ENCODE data around the gene NOL9.
"Not testable (repeated sequence)": the region's sequence is repeated elsewhere in the genome, so short reads cannot be mapped to it uniquely, and the experiment has no call there.

NOL9 gene

GRCh38 chr1:6570987-6571386 lies 16.7 kb upstream of the NOL9 start:
- no peak for DNase-seq

DNA sequence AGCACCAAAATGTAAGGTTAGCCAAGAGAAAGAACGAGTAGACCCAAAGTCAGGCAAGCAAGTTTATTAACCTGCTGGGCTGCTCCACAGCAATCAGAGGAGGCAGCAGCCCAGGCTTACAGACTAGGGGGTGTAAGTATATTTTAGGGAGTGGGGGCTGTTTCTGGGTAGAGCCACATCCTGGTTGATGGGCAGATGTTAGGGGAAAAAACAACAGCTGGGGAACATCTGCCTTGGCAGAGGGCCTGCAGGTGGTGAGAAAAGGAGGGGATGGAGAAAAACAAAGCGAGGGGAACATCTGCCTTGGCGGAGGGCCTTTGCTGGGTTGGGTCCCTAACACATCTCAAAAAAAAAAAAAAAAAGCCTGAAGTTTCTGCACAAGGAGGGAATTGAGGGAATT lies 15.8 kb upstream of the NOL9 start:
- DNase-seq = no peak

DNA sequence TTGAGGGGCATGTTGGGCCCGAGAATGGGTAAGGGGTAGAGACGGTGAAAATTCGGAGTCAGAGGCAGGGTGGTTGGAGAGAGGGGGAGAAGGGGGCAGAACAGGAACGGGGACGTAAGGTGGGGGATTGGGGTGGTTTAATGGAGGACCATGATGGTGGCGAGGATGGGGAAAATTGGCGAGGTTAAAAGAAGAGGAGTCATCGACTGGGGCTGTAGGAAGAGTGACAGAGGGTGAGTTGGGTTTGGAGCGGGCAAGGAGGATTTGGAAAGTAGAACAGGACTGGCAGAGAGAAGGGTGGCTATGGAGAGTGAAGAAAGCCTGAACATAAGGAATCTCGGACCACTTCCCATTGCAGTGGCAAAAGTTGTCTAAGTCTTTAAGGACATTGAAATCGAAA lies 14.7 kb upstream of the NOL9 start:
- DNase-seq = no peak

DNA sequence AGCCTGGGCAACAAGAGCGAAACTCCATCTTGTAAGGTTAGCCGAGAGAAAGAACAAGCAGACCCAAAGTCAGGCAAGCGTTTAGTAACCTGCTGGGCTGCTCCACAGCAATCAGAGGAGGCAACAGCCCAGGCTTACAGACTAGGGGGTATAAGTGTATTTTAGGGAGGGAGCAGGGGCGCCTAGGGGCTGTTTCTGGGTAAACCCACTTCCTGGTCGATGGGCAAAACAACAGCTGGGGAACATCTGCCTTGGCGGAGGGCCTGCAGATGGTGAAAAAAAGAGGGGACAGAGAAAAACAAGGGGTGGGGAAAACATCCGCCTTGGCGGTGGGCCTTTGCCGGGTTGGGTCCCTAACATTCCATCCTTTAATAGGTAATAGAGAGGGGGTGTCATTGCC lies 6.0 kb upstream of the NOL9 start:
- DNase-seq = no peak

GRCh38 chr1:6559161-6559560 lies 4.8 kb upstream of the NOL9 start:
- not testable (repeated sequence) for DNase-seq

GRCh38 chr1:6557597-6557996 lies 3.3 kb upstream of the NOL9 start:
- DNase-seq = no peak

DNA sequence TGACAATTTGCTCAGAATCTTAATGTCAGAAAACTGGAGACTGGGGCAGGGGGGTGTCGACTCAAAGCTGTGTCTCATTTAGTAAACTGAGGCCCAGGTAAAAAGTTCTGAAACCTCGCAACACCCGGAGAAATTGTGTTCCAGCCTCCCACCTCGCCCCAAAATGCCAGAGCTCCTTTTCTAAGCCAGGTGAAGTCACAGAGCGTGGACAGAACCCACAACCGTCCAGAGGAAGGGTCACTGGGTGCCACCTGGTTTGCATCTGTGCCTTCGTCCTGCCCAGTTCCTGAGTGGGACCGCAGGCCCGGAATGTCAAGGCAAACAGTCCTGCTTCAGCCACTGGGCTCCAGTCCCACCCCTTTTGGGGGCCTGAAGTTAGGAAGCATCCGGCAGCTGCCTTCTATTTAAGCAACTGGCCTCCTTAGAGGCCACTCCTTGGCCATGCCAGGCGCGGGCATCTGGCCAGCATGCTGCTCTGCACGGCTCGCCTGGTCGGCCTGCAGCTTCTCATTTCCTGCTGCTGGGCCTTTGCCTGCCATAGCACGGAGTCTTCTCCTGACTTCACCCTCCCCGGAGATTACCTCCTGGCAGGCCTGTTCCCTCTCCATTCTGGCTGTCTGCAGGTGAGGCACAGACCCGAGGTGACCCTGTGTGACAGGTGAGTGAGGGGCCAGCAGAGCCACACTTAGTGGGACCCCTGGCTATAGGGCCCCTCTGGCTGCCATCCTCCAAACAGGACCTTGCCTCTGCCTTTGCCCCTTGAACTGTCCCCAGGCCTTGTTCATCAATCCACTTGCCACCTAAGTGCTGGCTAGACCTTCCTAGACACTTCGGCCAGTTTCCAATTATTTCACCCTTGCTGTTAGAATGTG lies 830 bp upstream of the NOL9 start, which contains the start of gene TAS1R1:
TAS1R1 (plus strand) TSS at position 401 of the 872 bp plus-strand sequence; CDS start at position 468, 67 bp downstream.
- DNase-seq = no peak

GRCh38 chr1:6547301-6547700 lies 7.0 kb downstream of the NOL9 start:
- no peak for DNase-seq

- no peak for DNase-seq
Observed at GRCh38 chr1:6546326-6546725, 8.0 kb downstream of the NOL9 start.

GRCh38 chr1:6545276-6546112 lies 8.8 kb downstream of the NOL9 start:
- no peak for DNase-seq

DNA sequence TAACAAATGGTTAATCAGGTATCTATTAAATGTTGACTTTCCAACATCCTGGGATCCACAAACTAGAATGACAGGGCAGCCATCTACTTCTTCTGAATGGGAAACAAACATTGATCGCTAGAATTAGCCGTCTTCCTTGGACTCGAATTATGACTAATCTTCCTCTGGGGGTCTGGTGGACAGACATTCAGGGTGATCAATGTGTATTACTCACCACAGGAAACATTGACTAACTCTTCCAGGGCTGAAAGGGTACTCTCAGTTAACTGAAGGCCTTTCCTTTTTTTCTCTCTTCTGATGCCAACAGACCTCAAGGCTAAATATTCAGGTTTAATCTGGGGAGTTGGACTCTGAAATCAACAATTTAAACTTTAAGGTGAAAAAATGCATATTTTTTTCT lies 9.5 kb downstream of the NOL9 start:
- no peak for DNase-seq

DNA sequence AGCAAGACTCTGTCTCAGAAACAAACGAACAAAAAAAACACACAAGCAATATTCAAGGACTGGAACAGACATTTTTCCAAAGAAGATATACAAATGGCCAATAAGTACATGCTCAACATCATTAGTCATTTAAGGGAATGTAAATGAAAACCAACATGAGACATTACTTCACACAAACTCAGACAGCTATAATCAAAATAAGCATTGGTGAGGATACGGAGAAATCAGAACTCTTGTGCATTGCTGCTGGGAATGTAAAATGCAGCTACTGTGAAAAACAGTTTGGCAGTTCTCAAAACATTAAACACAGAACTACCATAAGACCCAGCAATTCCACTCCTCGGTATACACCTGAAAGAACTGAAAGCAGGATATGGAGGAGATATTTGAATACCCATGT lies 15.4 kb downstream of the NOL9 start:
- DNase-seq = no peak

GRCh38 chr1:6536291-6536690 lies 18.0 kb downstream of the NOL9 start:
- no peak for DNase-seq

DNA sequence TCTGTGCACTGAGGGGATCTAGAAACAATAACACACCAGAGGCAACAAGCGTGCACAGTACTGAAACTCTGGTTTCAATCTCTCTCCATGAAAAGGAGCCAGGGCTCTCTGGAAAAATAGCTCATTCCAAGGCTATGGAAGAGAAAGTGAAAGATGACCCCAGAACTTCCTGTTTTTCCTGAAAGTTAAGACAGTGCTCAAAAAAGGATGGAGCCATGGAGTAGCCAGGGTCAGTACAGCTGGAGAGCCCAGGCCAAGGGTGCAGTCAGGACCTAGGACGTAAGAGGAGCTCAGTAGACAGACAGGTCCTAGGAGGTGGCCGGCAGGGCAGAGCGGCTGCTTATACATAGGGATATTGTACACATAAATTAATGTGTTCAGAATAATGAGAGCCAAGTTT lies 19.1 kb downstream of the NOL9 start:
- DNase-seq = no peak

DNA sequence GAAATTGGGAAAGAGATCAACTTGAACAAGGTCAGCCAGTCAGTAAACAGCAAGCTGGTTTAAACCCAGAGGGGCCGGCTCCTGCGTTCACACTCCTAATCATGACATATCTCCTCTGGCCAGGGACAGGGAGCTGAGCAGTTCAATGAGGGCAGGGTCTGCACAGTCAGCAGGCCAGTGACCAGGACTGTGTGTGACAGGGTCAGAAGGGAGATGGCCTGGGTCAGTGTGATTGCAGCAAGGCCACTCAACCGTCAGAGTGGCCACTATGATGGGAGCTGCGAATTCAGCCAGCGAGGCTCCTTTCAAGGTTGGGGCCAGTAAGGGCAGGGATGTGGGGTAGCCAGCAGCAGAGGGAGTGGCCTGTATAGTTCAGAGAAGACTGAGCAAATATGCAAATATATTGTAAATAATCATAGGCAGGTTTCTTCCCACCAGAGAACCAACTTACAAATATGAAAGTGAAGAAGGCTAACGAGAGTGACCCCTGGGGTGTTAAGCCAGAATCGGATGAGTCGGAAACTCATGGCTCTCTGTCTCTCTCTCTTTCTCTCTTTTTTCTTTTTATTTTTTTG lies 20.0 kb downstream of the NOL9 start:
- no peak for DNase-seq

DNA sequence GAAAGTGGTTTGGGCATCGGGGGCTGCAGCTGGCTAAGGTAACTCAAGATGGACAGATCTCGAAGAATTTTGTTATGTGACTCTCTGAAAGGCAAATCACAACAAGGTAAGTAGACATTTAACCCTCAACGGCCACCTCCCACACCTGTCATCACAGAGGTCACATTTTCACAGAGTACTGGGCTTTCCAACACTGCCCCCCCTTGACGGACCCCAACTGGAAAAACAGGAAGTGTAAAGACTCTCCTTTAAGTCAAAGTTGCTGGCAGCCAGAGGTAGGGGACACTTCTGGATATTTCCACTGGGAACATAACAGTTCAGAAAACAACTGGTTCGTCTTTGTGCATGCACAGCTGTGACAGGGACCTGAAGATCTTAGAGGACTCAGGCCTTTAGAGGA lies 22.3 kb downstream of the NOL9 start:
- no peak for DNase-seq

GRCh38 chr1:6530504-6531160 lies 23.7 kb downstream of the NOL9 start:
- DNase-seq = no peak

- no peak for DNase-seq
Observed at GRCh38 chr1:6528492-6528891, 25.8 kb downstream of the NOL9 start.

GRCh38 chr1:6526316-6526715 lies 28.0 kb downstream of the NOL9 start:
- no peak for DNase-seq

GRCh38 chr1:6523566-6523965 lies 30.7 kb downstream of the NOL9 start:
- DNase-seq = no peak

DNA sequence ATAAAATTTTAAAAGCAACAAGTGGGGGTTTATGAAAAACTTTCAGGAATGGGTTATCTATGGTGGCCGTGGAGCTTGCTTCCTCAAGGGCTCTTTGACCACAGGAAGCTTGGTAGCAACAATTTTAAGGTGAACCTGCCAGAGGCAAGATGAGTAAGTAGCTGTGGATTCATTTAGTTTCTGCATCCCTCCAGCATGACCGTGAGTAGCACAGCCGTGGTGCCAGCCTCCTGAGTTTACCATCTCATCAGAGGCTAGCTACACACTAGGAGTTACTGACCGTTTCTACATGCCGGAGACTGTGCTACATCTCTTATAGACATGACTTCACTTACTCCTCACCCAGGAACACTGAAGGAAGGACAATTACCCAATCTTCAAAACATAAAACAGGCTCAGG lies 32.8 kb downstream of the NOL9 start:
- DNase-seq = no peak

DNA sequence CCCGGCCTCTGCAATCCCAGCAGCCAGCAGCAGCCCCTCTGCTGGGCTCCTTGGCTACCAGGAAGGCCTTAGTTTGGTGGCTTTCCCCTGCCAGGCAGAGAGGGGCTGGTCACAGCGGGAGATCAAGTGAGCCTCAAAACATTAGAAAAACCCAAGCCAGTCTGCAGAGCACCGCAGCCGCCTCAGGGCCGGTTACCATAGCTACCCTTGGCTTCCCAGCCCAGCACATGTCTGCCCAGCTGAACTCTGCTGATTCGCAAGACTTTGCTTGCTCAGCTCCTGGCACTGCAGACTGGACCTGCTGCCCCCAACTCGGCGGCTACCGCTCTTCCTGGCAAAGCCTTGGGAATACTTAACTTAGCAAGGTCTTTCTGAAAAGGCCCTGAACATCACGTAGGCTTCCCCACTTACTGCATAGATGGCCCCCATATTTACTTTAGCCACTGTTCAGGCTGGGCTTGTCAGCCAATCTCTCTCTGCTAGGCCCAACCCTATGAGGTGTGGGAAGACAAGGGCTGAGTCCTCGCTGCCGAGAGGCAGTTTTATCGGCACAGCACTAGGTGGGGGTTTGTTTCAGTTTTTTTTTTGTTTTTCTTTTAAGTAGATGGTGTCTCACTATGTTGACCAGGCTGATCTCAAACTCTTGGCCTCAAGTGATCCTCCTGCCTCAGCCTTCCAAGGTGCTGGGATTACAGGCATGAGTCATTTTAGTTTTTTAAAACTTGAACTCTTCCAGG lies 34.2 kb downstream of the NOL9 start:
- no peak for DNase-seq
